HepG2 (cell line): ENCODE results near the gene HINFP.

Experiments
- ATAD3A ChIP-seq: sonication (generic); formaldehyde crosslinking; IDR thresholded peaks from 2 replicates; pipeline ENCODE4 v1.4.0; 2020; ENCODE audit warnings: missing genetic modification reagents
- CCAR2 ChIP-seq: fragments of 200-400 bp; formaldehyde crosslinking; optimal IDR thresholded peaks from 2 replicates; pipeline ENCODE3; 2018; ENCODE audit warnings: low read depth, mild to moderate bottlenecking, low read length, moderate library complexity
- KDM3A ChIP-seq: IDR thresholded peaks from 2 replicates; pipeline ENCODE4 v1.6.1; 2018; ENCODE audit warnings: low read depth, missing compliant biosample characterization
- MAX ChIP-seq: IDR thresholded peaks from 2 replicates; pipeline ENCODE4 v1.6.1; 2012; ENCODE audit warnings: inconsistent platforms
- MAZ ChIP-seq, 2 experiments: sonication (generic) in 1 of 2; formaldehyde crosslinking in 1 of 2; IDR thresholded peaks; 2 replicates each; pipeline versions ENCODE4 v1.5.0 to v1.6.1; 2012 to 2020; ENCODE audit warnings: low read depth in 2 of 2, mild to moderate bottlenecking in 2 of 2, borderline replicate concordance in 1 of 2, improper control_type of control experiment in 1 of 2, low read length in 1 of 2, missing genetic modification reagents in 1 of 2, moderate library complexity in 1 of 2
- NFYB ChIP-seq: sonication (generic); formaldehyde crosslinking; IDR thresholded peaks from 2 replicates; pipeline ENCODE4 v1.4.0; 2020; ENCODE audit warnings: missing genetic modification reagents
- SETDB1 ChIP-seq: sonication (generic); formaldehyde crosslinking; IDR thresholded peaks from 2 replicates; pipeline ENCODE4 v1.5.1; 2020; ENCODE audit warnings: missing genetic modification reagents, mild to moderate bottlenecking, borderline replicate concordance
- SNAPC2 ChIP-seq: sonication (generic); formaldehyde crosslinking; IDR thresholded peaks from 2 replicates; pipeline ENCODE4 v1.8.1; 2022; ENCODE audit warnings: mild to moderate bottlenecking, missing genetic modification reagents
- SRF ChIP-seq: IDR thresholded peaks from 2 replicates; pipeline ENCODE4 v1.6.1; 2011; ENCODE audit warnings: mild to moderate bottlenecking, low read depth, low read length, moderate library complexity
- ZNF232 ChIP-seq: sonication (generic); formaldehyde crosslinking; IDR thresholded peaks from 2 replicates; pipeline ENCODE4 v1.4.0; 2020; ENCODE audit warnings: missing genetic modification reagents, borderline replicate concordance
- ZNF263 ChIP-seq: sonication (generic); formaldehyde crosslinking; IDR thresholded peaks from 2 replicates; pipeline ENCODE4 v1.4.0; 2020; ENCODE audit warnings: missing genetic modification reagents
- ZNF282 ChIP-seq: fragments of 450-650 bp; IDR thresholded peaks from 2 replicates; pipeline ENCODE4 v1.6.1; 2018; ENCODE audit not compliant: partially characterized antibody
- ZNF572 ChIP-seq: sonication (generic); formaldehyde crosslinking; IDR thresholded peaks from 2 replicates; pipeline ENCODE4 v1.5.1; 2020; ENCODE audit warnings: mild to moderate bottlenecking, missing genetic modification reagents
- ZNF713 ChIP-seq: sonication (generic); formaldehyde crosslinking; IDR thresholded peaks from 2 replicates; pipeline ENCODE4 v1.4.0; 2020; ENCODE audit warnings: mild to moderate bottlenecking, missing genetic modification reagents

GRCh38 chr11:119116601-119117000 lies 4.8 kb upstream of the HINFP start:
- TF ChIP-seq ZNF713 (CRISPR knock-in tag): no peak
- TF ChIP-seq MAZ (IDR thresholded peaks at IDR 0.05; ENCODE audit: borderline replicate concordance, low read depth, low read length): no peak
- TF ChIP-seq MAZ (CRISPR knock-in tag; IDR thresholded peaks at IDR 0.05; ENCODE audit: low read depth): no peak
- TF ChIP-seq NFYB (CRISPR knock-in tag): no peak
- TF ChIP-seq KDM3A (CRISPR knock-in tag): no peak
- TF ChIP-seq MAX: no peak
- no peak for TF ChIP-seq SETDB1
- TF ChIP-seq ZNF232 (CRISPR knock-in tag): no peak
- TF ChIP-seq SNAPC2 (CRISPR knock-in tag): no peak
- TF ChIP-seq CCAR2: no peak
- no peak for TF ChIP-seq ZNF263 (CRISPR knock-in tag)
- no peak for TF ChIP-seq SRF
- no peak for TF ChIP-seq ATAD3A (CRISPR knock-in tag)
- no peak for TF ChIP-seq ZNF572 (CRISPR knock-in tag)
- no peak for TF ChIP-seq ZNF282
